HS-27A (cell line): ENCODE data around the gene VPS13A.

Experiments
- DNase-seq: peaks from one replicate; pipeline ENCODE4 v3.0.0-alpha.2; 2012; ENCODE audit warnings: low read depth, missing footprints

The VPS13A gene

DNA sequence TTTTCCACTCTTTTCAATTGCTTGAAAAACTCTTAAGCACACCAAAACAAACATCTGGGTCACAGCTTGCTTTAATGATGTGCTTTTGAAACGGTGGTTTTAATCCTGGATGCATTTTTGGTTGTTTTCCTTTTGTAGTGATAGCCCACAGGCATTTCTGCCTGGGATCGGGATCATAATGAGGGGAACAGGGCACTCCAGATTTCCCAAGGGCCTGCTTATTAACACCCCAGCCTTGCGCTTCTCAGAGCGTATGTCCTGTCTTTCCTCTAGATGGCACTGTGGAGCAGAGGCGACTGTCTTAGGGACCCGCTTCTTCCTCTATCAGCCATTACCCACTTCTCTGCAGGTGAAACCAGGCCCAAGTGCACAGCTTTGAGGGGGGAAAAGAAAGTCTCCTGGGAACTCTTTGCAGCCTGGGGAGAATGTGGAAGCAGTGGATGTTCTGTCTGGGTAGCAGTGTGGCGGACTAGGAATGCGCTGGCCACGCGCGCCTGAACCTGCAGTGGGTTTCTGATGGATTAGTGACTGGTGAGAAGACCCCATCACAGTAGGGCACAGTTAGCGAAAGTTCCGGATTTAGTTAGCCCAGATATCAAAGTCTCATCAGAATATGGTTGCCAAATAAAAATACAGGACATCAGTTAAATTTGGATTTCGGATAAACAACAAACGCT lies 280.7 kb downstream of the VPS13A start:
- no peak for DNase-seq

DNA sequence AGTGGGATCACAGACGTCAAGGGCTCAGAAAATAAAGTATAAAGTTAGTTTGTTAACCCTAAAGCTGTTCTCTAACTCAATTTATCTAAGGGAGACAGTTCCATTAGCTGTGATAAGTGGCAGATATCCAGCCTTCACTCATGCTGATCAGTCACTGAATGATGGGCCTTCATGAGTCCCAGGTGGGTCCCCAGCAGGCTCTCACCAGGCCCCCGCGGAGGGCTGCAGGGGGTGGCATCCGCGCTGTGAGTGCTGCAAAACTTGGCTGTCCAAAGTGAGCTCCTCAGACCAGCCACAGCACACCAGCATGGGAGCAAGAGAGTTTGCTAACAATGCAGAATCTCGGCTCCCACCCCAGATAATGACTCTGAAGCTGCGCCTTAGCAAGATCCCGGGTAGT lies 283.6 kb downstream of the VPS13A start:
- no peak for DNase-seq

DNA sequence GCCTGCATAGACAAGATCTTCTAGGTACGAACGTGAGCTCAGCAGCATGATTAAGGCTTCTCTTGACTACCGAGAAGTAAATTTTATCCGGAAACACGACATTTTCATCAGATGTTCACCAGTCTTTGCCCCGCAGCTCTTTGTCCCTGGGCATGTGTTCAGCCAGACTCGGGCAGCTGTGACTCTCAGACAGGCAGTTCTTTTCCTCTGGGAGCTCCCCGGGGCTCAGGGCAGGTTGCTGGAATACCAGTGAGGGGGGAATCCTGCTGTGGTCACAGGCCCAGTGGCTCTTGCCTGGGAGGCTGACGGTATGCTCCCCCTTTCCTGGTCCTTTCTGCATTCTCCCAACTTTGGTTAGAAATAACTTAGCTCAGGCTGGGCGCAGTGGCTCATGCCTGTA lies 284.7 kb downstream of the VPS13A start:
- no peak for DNase-seq

DNA sequence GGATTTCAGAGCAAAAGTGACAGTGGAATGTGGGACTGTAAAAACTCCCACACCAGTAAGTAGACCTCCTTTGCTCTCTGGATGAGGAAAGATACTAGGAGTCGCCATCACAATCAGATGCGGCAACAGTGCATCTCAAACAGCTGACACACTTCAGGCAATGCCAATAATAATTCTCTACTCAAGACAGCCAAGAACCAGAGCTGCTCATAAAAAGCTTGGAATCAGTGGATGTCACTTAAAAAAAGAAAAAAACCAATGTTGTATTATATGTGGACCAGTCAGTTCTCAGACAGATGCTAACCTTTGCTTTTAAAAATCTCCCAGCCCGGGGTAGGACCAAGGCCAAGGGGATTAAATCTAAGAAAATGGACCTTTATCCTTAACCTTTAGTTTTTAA lies 285.8 kb downstream of the VPS13A start:
- no peak for DNase-seq

DNA sequence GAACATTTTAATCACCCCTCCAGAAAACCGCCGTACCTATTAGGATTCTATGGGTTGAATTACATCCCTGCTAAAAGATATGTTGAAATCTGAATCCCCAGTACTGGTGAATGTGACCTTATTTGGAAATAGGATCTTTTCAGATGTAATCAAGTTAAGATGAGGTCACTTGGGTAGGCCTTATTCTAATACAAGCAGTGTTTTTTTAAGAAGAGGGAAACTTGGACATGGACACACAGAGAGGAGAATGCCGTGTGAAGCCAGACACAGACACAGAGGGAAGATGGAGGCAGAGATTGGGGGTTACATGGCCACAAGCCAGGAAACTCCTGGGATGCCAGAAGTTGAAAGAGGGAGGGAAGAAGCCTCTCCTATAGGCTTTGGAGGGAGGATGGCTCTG lies 287.3 kb downstream of the VPS13A start:
- DNase-seq = no peak

DNA sequence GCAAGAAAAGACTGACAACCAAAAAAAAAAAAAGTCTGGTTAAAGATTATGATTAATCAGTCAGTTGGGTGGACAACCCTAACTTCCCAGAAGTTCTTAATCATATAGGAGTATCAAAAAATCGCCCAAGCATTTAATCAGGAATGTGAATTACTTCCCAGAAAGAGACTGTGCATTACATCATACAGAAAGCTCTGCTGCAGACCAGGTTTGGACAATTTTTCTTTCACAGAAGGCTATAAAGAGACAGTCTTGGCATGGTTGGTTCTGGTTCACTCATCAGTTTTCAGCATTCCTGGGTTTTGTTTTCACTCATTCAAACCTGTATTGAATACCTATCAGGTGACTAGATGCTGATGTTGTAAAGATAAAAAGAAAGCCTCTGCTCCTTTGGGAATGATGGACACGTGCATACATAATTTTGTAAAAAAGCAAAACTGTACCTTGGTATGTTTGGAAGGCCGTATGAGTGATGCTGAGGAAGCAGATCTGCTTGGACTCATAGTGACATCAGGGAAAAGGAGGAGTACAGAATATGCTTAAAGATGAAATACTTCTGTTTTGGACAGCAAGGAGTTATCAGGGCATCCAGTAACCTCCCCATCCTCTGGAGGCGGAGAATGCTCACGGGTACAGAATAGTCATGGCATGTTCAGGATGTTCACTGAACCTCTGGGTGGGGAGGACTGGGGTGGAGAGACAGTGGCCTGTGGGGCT lies 292.3 kb downstream of the VPS13A start:
- no peak for DNase-seq
